HCT116 (cell line): Measurements from ENCODE around the gene THAP9. TPM values are rescaled to one million over a fixed set of nuclear protein-coding genes. Genes with fewer than 3 reads are reported as not detected.

Source experiments
- ATAC-seq: fragments of 200-7000 bp; cut with Tn5 transposase; 2 replicates; pipeline ENCODE4 v1.9.1; 2020; ENCODE audit warnings: mild to moderate bottlenecking, moderate library complexity
- BruUV-seq: library from RNA; stranded (reverse); fragments of 400-500 nt; replicated peaks from 2 replicates; lab custom pipeline; 2021; lab: Mats Ljungman, UMichigan
- CTCF ChIA-PET: fragments of 300-600 bp; sonication (Branson Sonifier 250); formaldehyde crosslinking; loops from one replicate; lab custom pipeline; 2021; ENCODE audit warnings: antibody characterized with exemption; lab: Charles Lee
- POLR2A ChIA-PET: fragments of 300-600, 350-600 bp; sonication (Branson Sonifier 250); formaldehyde crosslinking; loops from one replicate; lab custom pipeline; 2021; ENCODE audit warnings: antibody characterized with exemption; lab: Charles Lee
- RAD21 ChIA-PET, 2 experiments: fragments of 300-600 bp; sonication (Branson Sonifier 250); formaldehyde crosslinking; loops; one replicate each; lab custom pipeline; 2023; ENCODE audit warnings: low total read pairs in 2 of 2; ENCODE audit not compliant: uncharacterized antibody in 2 of 2, unreplicated experiment in 2 of 2, low non-redundant PET in 1 of 2; lab: Charles Lee
- DNase-seq: peaks from one replicate; pipeline ENCODE4 v3.0.0-alpha.2; 2010; ENCODE audit warnings: low read depth, low spot score
- H2AFZ ChIP-seq: fragments of 200-600 bp; shearing (Covaris generic), sonication (generic); 2 replicates; pipeline ENCODE4 v1.6.1; 2017; ENCODE audit warnings: low read depth, mixed run types, mixed read lengths, antibody characterized with exemption, low read length; ENCODE audit not compliant: poor library complexity, severe bottlenecking
- H3K27ac ChIP-seq: 2 replicates; pipeline ENCODE4 v1.5.1; 2012; ENCODE audit warnings: low read depth, low read length
- H3K27me3 ChIP-seq: fragments of 200-600 bp; sonication (generic); 2 replicates; pipeline ENCODE4 v1.6.1; 2016; ENCODE audit warnings: mixed run types, low read length, mixed read lengths; ENCODE audit not compliant: insufficient read depth
- H3K36me3 ChIP-seq, 2 experiments: fragments of 200-500 bp in 1 of 2; fragments of 200-600 bp in 1 of 2; sonication (Bioruptor generic) in 1 of 2; sonication (generic) in 1 of 2; 2 replicates each; pipeline versions ENCODE4 v1.5.1 to v1.6.1; 2014 to 2016; ENCODE audit warnings: low read length in 2 of 2, inconsistent platforms in 1 of 2, mixed read lengths in 1 of 2, mixed run types in 1 of 2; ENCODE audit not compliant: insufficient read depth in 2 of 2, control insufficient read depth in 1 of 2
- H3K4me1 ChIP-seq, 2 experiments: fragments of 200-600 bp in 1 of 2; sonication (generic) in 1 of 2; 2 replicates each; pipeline versions ENCODE4 v1.5.1 to v1.6.1; 2012 to 2017; ENCODE audit warnings: low read length in 2 of 2, inconsistent platforms in 1 of 2, mild to moderate bottlenecking in 1 of 2, mixed read lengths in 1 of 2, mixed run types in 1 of 2, moderate library complexity in 1 of 2; ENCODE audit not compliant: insufficient read depth in 2 of 2, control insufficient read depth in 1 of 2
- H3K4me2 ChIP-seq: fragments of 200-600 bp; sonication (generic); 2 replicates; pipeline ENCODE4 v1.6.1; 2017; ENCODE audit warnings: mixed run types, low read length, mixed read lengths
- H3K4me3 ChIP-seq, 2 experiments: fragments of 200-600 bp in 1 of 2; sonication (generic) in 1 of 2; replicated peaks in 1 of 2; 2 replicates each; pipeline ENCODE4 v1.5.1; 2011 to 2016; ENCODE audit warnings: low read length in 2 of 2, control low read depth in 1 of 2, low read depth in 1 of 2, mild to moderate bottlenecking in 1 of 2, mixed read lengths in 1 of 2, mixed run types in 1 of 2
- H3K79me2 ChIP-seq: fragments of 200-600 bp; sonication (generic); 2 replicates; pipeline ENCODE4 v1.6.1; 2017; ENCODE audit warnings: mild to moderate bottlenecking, mixed run types, low read length, moderate library complexity, mixed read lengths; ENCODE audit not compliant: insufficient read depth
- H3K9ac ChIP-seq: fragments of 200-600 bp; sonication (generic); 2 replicates; pipeline ENCODE4 v1.6.1; 2016; ENCODE audit warnings: low read length, mixed read lengths
- H3K9me2 ChIP-seq: fragments of 200-600 bp; sonication (generic), shearing (Covaris generic); 2 replicates; pipeline ENCODE4 v1.6.1; 2017; ENCODE audit warnings: mixed run types, mild to moderate bottlenecking, moderate library complexity; ENCODE audit not compliant: insufficient read depth
- H3K9me3 ChIP-seq, 2 experiments: fragments of 200-500 bp in 1 of 2; fragments of 200-600 bp in 1 of 2; sonication (Bioruptor generic) in 1 of 2; sonication (generic) in 1 of 2; 2 replicates each; pipeline ENCODE4 v1.6.1; 2014 to 2017; ENCODE audit warnings: low read length in 2 of 2, mixed read lengths in 2 of 2, inconsistent platforms in 1 of 2, low read depth in 1 of 2, mild to moderate bottlenecking in 1 of 2, mixed run types in 1 of 2, moderate library complexity in 1 of 2; ENCODE audit not compliant: control insufficient read depth in 1 of 2, insufficient read depth in 1 of 2
- H4K20me1 ChIP-seq: fragments of 200-600 bp; sonication (generic), shearing (Covaris generic); 2 replicates; pipeline ENCODE4 v1.6.1; 2017; ENCODE audit warnings: mixed run types, mild to moderate bottlenecking, moderate library complexity; ENCODE audit not compliant: insufficient read depth
- JUND ChIP-seq: IDR thresholded peaks from 2 replicates; pipeline ENCODE4 v1.6.1; 2012
- RAD21 ChIP-seq: IDR thresholded peaks from 2 replicates; pipeline ENCODE4 v1.6.1; 2012; ENCODE audit warnings: low read depth, mild to moderate bottlenecking
- REST ChIP-seq: IDR thresholded peaks from 2 replicates; pipeline ENCODE4 v1.6.1; 2012; ENCODE audit warnings: low read depth
- intact Hi-C: fragments of 100-400 bp; cut with micrococcal nuclease; formaldehyde crosslinking; loops from 2 replicates; pipeline ENCODE4 v1.10.0; 2022
- total RNA-seq: library from RNA; stranded (reverse); gene quantifications from one replicate; pipeline ENCODE4 v1.2.1, GENCODE V29; 2021; ENCODE audit not compliant: unreplicated experiment
- TF ChIP-seq, protein P1 (sequence below), 3 experiments: fragments of 200-600 bp in 1 of 3; sonication (generic) in 1 of 3; IDR thresholded peaks in 2 of 3; conservative IDR thresholded peaks in 1 of 3; 2 replicates each; pipeline ENCODE4 v1.5.1; 2012 to 2017; ENCODE audit warnings: low read depth in 2 of 3, low read length in 2 of 3, antibody characterized with exemption in 1 of 3, borderline replicate concordance in 1 of 3, control low read depth in 1 of 3, mild to moderate bottlenecking in 1 of 3, mixed read lengths in 1 of 3, mixed run types in 1 of 3, moderate library complexity in 1 of 3; ENCODE audit not compliant: insufficient read depth in 1 of 3

The THAP9 gene
- total RNA-seq, 1 experiment from 2014 or later = 6.4 TPM

DNA sequence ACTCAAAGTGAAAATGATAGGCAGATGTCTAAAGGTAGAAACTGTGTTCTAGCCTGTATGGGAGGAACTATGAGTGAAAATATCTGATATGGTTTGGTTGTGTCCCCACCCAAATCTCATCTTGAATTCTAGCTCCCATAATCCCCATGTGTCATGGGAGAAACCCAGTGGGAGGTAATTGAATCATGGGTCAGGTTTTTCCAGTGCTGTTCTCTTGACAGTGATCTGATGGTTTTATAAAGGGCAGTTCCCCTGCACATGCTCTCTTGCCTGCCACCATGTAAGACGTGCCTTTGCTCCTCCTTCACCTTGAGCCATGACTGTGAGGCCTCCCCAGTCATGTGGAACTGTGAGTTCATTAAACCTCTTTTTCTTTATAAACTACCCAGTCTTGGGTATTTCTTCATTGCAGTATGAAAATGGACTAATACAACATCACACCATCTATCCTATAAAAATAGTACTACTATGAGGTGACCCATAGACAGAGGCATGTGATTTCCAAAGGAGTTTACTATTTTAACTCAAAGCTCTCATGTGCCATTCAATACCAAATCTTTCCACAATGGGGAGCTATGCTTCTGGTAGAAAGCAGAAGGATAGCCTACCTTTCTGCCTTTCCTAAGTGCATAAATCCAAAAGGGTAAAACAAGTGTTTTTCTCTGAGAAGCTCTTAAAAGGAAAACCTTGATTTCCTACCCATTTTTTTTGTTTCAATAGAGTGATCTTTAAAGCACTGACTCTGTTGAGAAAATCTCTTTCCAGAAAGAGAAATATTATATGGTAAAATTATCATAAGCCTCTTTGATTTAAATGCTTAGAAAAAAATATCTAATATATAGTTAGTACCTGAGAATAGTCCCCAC is 48.4 kb upstream of the THAP9 start:
- DNase-seq (peak; percentile 33), ATAC-seq (peak; percentile 89)
- BruUV-seq = no TSS peak
- Histone ChIP-seq H3K36me3 (peaks cover 52 to 53% of the 10 kb centered on the region in 2 experiments), H3K27ac (no peak overlapping the region), H3K4me1 (no peaks in the 10 kb centered on the region), H3K4me2 (no peak overlapping the region), H3K9me3 (no peaks in the 10 kb centered on the region), H2AFZ (no peak overlapping the region), H3K4me3 (no peak overlapping the region), H3K27me3 (no peaks in the 10 kb centered on the region), H4K20me1 (no peaks in the 10 kb centered on the region), H3K9ac (no peak overlapping the region), H3K79me2 (peaks cover 4% of the 10 kb centered on the region; the same call in 1 of the 2 replicates), H3K9me2 (no peaks in the 10 kb centered on the region)
- ChIA-PET RAD21 (interaction anchor here in 1 of 2 experiments (1.4 kb wide), 1 partner anchor 390 kb away, joined by 6 read pairs; no protein-coding TSS in a partner anchor), POLR2A (interaction anchor here (0.6 kb wide), 1 partner anchor 40 kb away, joined by 3 read pairs; no protein-coding TSS in a partner anchor), CTCF (interaction anchor here (0.7 to 1.5 kb wide), 14 partner anchors 8 to 432 kb away, joined by 3 to 9 read pairs (median 3); partner anchors contain the start of genes COPS4 and COQ2)
- TF ChIP-seq, protein P1, sequence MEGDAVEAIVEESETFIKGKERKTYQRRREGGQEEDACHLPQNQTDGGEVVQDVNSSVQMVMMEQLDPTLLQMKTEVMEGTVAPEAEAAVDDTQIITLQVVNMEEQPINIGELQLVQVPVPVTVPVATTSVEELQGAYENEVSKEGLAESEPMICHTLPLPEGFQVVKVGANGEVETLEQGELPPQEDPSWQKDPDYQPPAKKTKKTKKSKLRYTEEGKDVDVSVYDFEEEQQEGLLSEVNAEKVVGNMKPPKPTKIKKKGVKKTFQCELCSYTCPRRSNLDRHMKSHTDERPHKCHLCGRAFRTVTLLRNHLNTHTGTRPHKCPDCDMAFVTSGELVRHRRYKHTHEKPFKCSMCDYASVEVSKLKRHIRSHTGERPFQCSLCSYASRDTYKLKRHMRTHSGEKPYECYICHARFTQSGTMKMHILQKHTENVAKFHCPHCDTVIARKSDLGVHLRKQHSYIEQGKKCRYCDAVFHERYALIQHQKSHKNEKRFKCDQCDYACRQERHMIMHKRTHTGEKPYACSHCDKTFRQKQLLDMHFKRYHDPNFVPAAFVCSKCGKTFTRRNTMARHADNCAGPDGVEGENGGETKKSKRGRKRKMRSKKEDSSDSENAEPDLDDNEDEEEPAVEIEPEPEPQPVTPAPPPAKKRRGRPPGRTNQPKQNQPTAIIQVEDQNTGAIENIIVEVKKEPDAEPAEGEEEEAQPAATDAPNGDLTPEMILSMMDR (IDR thresholded peaks at IDR 0.05 in 2 of 3, conservative IDR thresholded peaks at IDR 0.05 in 1 of 3; ENCODE audit: borderline replicate concordance in 1 of 3, insufficient read depth in 1 of 3, low read depth in 2 of 3, low read length in 2 of 3) = peak; percentile 39 to 67 (median 60); a peak in 5 of 6 replicates
- TF ChIP-seq REST (no peak), RAD21 (peak; percentile 64), JUND (0 out of 2 replicates have a peak, but pooled peaks have one; percentile 3)
- intact Hi-C loops = loop anchor here (1.0 to 2.0 kb wide), 3 partner anchors 158 to 430 kb away; partner anchors contain the start of gene LIN54
